ENCODE data around the gene DNAAF1.

DNA sequence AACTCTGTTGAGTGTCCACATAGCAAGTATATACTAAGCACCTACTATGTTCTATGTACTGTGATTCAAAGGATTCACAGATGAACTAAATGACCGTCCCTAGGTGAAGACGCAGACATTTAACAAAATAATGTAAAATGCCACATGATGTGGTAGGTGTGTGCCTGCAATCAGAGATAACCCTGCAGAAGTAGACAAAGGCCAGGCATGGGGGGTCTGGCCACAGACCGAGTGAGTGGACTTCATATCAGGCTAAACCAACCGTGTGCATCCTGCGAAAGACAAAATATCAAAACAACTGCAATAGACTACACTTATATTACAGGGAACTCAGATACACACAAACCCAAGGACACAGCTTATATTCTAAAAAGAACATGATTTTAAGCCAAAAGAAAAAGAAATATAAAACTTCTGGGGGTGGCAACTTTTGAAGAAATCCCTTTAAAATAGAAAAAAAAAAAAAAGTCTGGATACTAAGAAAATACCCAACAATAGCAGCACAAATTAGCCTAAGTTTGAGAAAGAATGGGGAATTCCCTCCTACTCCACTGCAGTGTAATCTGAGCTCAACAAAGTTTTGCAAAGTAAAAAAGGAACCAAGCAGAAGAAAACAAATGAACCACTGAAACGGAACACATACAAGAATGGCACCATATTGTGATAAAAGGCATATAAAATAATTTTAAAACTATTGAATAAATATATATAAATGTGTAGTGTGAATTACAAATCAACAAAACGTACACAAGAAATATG, 12.4 kb upstream of the DNAAF1 start:
- TF ChIP-seq EZH2 (IDR thresholded peaks at IDR 0.05; ENCODE audit: borderline replicate concordance, low read depth, low read length, severe bottlenecking) = no peak
- TF ChIP-seq, protein P1, sequence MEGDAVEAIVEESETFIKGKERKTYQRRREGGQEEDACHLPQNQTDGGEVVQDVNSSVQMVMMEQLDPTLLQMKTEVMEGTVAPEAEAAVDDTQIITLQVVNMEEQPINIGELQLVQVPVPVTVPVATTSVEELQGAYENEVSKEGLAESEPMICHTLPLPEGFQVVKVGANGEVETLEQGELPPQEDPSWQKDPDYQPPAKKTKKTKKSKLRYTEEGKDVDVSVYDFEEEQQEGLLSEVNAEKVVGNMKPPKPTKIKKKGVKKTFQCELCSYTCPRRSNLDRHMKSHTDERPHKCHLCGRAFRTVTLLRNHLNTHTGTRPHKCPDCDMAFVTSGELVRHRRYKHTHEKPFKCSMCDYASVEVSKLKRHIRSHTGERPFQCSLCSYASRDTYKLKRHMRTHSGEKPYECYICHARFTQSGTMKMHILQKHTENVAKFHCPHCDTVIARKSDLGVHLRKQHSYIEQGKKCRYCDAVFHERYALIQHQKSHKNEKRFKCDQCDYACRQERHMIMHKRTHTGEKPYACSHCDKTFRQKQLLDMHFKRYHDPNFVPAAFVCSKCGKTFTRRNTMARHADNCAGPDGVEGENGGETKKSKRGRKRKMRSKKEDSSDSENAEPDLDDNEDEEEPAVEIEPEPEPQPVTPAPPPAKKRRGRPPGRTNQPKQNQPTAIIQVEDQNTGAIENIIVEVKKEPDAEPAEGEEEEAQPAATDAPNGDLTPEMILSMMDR (IDR thresholded peaks at IDR 0.05; ENCODE audit: borderline replicate concordance, extremely low read depth, low read length, poor library complexity, severe bottlenecking) = no peak
